HG02870 (cell line): ENCODE data around the gene SOX6.
"Not testable (repeated sequence)": the region's sequence is repeated elsewhere in the genome, so short reads cannot be mapped to it uniquely, and the experiment has no call there.

ENCODE experiments used
- ATAC-seq: cut with Tn5 transposase; IDR thresholded peaks from one replicate; pipeline ENCODE4 v1.9.1; 2021; ENCODE audit warnings: mild to moderate bottlenecking, moderate library complexity; ENCODE audit not compliant: unreplicated experiment

The SOX6 gene

DNA sequence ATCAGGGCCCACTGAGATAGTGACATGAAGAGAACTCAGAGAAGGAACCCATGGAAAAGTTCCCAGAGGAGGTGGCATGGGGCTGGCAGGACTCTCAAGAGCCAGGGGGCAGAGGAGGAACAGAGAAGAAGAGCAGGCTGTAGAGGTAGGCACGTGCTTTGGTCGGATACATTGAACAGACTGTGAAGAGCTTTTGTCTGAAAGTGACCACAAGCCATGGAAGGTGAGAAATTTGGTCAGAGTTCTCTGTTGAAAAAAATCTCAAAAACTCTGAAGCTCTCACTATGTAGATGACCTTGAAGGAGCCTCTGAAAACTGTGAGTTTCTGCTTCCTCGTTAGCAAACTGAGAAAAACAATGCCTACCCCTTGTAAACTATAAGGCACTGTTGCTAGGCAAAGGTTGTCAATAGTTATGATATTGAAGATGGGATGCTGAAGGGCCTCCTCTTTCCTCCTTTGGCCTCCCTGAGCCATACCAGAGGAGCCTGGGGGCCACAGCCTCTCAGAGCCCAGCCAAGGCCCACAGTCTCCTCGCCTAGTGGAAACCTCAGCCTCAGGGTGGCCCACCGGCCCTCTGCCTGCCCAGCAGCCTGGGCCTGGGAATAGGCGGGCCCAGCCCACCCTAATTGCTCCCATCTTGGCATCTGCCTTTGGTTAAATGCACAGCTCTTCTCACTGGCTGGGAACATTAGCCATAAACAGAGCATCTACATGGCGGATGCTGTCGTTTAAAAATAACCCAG lies 415.7 kb downstream of the SOX6 start:
- ATAC-seq = peak; percentile 24

- no peak for ATAC-seq
These were observed 417.4 kb downstream of the SOX6 start for GRCh38 chr11:15938983-15939382.

- ATAC-seq = no peak
These were observed 418.2 kb downstream of the SOX6 start for GRCh38 chr11:15938121-15938611.

DNA sequence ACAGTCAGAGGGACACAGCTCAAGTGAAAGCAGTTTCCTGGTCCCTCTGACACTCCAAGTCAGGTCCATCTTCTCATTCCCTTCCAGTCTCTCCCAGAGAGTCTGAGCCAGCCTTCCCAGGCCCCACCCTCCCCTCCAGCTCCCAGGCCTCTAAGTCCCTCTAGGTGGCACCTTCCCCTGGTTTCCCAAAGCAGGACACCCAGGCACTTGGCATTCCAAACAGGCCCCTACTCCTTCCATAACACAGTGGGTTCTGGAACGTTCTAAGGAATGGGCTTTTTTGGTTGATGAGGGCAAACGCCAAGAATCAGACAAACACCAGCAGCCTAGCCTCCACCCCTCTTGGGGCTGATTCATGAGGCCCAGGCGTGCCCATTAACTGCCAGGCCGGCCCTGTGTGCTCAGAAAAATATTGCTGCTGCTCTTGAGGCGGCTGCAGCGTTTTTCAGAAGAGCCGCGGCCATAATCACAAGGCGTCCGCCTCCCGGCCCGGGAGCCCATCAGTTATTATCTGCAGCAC lies 418.7 kb downstream of the SOX6 start:
- no peak for ATAC-seq

DNA sequence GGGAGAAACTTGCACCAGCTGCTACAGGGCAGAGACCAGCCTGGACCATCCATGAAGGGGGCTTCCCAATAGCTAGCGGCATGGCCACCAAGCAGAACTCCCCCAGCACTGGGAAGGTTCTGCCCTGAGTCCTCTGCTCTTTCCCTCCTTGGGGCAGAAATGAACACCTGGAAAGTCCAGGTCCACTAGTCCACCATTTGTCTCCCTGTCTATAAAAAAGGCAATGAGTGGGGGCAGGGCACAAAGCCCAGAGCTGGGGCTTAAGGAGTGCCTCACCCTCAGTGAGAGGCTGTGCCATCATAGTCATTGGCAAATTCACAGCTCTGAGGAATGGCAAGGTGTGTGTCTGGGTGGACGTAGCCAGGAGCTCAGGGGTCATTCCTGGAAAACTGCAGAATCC lies 420.3 kb downstream of the SOX6 start:
- no peak for ATAC-seq

- no peak for ATAC-seq
These were observed 421.0 kb downstream of the SOX6 start for GRCh38 chr11:15935373-15935772.

DNA sequence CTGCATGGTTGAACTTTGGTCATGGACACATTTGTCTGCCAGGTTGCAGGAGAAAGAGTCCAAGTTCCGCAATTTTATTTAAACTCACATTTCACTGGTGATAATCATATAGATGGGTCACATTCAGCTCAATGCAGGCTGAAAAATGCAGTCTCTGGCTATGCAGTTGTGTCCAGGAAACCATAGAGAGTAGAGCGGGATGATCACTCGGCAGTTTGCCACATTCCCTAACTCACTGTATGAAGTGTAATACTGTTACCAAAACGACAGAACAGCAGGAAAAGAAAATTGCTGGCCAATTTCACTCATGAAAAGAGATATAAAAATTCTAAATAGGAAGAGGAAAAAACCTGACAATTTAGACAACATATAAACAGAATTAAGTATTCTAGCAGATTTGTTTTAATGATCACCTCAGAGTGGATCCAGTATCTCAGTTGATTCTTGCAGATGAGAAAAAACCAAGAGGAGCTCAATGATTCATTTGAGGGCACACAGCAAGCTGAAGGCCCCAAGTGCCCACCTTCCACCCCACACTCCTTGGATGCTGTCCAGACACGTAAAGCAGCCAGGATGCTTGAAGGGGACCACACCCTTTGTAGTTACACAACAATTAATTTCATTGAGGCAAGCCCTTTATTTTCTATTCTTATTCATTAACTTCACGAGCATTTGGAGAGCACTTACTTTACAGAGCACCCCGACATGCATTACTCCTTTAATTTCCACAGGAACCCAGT lies 422.3 kb downstream of the SOX6 start:
- no peak for ATAC-seq

DNA sequence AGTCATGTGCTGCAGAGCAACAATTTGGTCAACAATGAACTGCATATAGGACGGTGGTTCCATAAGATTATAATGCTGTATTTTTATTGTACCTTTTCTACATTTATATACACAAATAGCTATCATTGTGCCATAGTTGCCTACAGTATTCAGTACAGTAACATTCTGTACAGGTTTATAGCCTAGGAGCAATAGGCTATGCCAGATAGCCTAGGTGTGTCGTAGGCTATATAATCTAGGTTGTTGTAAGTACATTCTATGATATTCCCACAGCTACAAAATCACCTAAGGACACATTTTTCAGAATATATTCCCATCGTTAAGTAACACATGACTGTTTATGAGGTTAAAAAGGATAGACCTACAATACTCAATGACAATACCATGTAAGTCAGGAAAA lies 423.9 kb downstream of the SOX6 start:
- no peak for ATAC-seq

- no peak for ATAC-seq
These were observed 424.8 kb downstream of the SOX6 start for GRCh38 chr11:15931497-15931896.

- no peak for ATAC-seq
These were observed 425.8 kb downstream of the SOX6 start for GRCh38 chr11:15930442-15931025.

DNA sequence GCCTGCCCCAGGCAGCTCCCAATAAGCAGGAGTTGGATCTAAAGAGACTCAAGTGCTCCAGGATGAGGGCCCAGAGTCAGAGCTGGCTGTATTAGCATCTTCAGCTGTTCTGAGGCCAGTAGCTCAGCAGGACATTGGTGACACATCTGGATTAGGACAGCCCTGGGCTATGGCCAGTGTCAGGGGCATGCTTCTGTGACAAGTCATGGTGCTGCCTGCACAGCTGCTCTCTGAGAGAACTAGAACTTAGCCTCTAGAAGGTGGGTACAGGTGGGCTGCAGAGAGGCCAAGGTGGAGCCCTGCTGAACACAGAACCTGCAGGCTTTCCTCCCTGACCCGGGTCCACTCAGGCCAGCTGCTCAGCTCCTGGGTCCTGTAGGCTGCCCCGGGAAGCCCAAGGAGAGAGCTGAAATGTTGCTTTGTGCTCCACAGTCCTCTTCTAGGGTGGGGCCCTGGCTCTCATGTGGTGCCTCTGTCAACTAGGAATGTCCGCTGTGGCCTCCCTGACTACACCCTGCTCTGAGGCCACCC lies 426.9 kb downstream of the SOX6 start:
- ATAC-seq = no peak

GRCh38 chr11:15927864-15928217 lies 428.5 kb downstream of the SOX6 start:
- ATAC-seq = no peak

- no peak for ATAC-seq
These were observed 429.0 kb downstream of the SOX6 start for GRCh38 chr11:15927196-15927863.

- ATAC-seq = no peak
These were observed 430.3 kb downstream of the SOX6 start for GRCh38 chr11:15926071-15926470.

GRCh38 chr11:15923183-15923582 lies 433.2 kb downstream of the SOX6 start:
- ATAC-seq = no peak

- ATAC-seq = not testable (repeated sequence)
These were observed 433.6 kb downstream of the SOX6 start for GRCh38 chr11:15922745-15923144.

- no peak for ATAC-seq
These were observed 435.3 kb downstream of the SOX6 start for GRCh38 chr11:15920856-15921629.

DNA sequence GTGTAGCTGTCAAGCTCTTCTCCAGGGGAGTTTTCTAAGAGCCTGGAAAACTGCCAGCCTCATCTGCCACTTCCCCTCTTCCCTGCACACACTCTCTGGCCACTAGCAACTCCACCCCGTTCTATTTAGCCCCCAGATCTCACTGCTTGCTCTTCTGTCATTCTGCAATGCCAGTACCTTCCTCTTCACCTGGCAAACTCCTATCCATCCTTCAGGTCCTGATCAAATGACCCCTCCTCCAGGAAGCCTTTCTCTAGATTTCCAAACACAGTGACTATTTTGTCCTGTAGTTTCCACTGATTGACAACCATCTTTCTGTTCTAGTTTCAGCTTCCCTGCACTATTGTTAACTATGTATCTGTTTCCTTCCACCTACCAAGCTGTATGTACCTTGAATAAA lies 437.7 kb downstream of the SOX6 start:
- ATAC-seq = no peak

- no peak for ATAC-seq
These were observed 438.1 kb downstream of the SOX6 start for GRCh38 chr11:15918212-15918611.
